ENCODE measurements around the gene MIPEP.
A peak's percentile ranks its signal among the peaks of the same experiment; 100 is the strongest.
"Not testable (repeated sequence)": the region's sequence is repeated elsewhere in the genome, so short reads cannot be mapped to it uniquely, and the experiment has no call there.

MIPEP gene

DNA sequence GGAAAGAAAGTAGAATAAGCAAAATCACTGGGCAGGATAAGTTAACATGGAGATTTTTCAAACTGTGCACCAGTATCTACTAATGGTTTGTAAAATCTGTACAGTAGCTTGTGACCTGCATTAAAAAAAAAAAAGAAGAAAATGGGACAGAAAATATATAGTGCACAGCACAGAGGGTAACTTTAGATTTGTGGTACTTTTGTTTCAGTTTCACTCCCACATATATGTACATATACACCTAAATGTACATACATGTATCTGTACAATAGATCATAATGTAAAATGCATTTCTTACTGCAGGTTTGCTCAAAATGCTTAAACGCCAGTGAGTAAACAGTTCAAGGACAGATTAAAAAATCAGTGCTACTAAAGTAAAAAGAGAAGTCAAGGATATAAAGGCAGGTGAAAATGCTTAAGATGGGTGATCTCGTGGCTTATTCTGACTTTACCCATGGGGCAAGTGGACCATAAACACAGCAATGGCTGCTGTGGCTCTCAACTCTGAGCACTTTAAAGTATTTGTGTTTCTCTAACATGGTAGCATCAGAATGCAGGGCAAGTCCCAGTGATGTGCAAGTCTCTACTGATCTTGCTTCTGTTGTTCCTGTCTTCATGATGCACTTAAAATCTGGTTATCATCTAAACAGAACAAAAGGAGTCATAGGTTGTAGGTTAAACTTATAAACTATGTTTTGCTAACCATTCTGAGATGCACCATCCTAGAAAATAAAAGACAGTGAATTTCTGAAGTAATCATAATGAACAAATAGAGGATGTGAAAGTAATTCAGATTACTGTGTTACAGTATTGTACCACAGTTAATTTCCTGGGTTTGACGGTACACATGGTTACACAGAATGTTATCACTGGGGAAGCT, 112.3 kb downstream of the MIPEP start:
- no peak for DNase-seq (ENCODE audit: low read depth, low spot score)

DNA sequence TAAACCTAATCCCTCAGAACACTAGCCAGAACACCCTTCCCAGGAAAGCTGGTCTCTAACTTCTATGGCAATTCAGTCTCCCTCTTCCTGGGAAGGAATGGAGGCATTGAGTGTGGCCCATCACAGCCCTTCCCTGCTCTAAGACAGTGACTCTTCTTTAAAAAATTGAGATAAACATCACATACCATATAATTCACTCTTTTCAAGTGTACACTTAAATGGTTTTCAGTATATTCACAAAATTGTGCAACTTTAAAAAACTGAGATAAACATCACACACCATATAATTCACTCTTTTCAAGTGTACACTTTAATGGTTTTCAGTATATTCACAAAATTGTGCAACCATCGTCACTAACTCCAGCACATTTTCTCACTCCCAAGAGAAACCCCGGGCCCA, 116.5 kb downstream of the MIPEP start:
- no peak for DNase-seq (ENCODE audit: low read depth, low spot score)

DNA sequence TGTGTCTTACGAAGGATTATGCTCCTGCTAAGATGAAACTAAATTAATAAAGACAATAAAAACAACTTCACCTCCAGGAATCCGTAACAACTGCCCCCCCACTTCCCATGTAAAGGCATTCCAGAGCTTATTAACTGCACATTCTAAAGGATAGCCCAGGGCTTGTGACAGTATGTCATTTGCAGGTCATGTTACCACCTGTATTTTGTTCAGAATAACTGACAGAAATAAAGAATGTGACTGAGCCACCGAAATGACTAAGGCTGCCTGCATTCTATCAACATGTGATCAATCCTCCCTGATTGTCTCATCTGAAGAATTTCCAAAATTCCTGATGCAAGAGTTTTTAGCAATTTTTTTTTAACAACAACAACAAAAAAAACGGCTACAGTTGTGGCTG, 117.2 kb downstream of the MIPEP start:
- DNase-seq (ENCODE audit: low read depth, low spot score): no peak

DNA sequence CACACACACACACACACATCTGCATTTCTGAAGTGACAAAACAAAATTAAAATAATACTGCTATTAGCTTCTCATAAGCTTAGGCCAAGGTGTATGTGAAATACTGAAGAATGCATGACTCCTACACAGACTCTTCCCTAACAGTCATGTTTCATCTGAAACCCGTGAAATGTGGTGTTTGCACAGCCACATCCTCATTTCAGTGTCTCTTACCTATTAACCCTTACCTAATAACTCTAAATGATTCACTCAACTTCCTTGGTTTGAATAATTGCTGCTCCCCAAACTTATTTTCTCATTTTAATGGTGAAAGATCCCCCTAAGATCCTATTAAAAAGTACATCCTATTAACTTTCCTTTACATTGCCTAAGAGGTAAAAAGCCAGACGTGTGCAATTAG, 117.6 kb downstream of the MIPEP start:
- no peak for DNase-seq (ENCODE audit: low read depth, low spot score)

DNA sequence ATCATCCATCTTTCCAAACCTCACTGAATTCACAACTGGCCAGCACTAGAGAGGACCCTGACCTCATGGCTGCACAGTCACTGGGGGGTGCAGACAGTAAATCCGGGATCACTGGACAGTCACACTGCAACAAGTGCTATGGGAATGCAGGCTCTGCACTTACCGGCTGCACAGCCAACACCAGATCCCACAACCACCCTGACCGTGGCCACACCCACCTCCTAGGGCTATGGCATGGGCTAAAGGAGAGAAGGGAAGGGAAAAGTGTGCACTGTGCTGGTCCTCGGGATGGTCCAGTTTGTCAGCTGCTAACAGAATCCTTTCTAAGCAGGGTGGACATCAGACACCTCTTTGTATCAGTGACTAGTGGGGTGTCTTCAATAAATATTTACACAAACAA, 118.2 kb downstream of the MIPEP start:
- DNase-seq (ENCODE audit: low read depth, low spot score): no peak

DNA sequence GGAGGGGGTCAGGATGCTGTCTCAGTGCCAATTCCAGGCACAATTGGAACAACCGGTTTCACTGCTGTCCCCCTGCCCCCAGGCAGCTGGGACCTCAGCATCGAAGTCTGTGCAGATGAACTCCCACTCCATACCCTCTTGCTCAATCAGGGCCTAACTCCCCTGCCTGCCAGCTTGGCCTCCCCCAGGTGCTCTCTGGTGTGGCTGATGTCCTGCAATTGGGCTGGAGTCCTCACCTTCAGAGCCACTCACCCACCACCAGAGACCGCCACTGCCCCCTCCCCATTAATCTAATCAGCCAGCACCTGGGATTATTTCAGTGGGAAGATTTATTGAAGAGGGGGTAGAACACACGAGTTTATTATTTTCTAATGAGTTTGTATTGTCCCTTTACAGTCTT, 118.8 kb downstream of the MIPEP start:
- no peak for DNase-seq (ENCODE audit: low read depth, low spot score)

DNA sequence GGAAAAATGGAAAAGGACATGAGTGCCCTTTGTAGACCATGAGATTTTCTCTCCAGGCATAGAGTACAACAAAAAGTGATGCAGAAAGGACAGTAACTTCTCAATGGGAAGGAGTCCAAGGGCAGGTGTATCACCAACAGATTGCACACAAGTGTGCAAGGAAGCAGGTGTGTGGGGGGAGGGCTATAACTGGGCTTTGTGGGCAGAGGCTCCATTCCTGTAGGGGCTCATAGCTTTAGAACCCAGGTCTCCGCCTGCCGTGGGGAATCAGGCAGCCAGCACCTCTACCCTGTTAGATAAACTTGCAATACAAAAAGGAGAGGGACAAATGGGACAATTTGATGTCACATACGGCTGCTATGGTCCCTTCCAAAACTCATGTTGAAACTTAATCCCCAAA, 119.8 kb downstream of the MIPEP start:
- DNase-seq (ENCODE audit: low read depth, low spot score): no peak

DNA sequence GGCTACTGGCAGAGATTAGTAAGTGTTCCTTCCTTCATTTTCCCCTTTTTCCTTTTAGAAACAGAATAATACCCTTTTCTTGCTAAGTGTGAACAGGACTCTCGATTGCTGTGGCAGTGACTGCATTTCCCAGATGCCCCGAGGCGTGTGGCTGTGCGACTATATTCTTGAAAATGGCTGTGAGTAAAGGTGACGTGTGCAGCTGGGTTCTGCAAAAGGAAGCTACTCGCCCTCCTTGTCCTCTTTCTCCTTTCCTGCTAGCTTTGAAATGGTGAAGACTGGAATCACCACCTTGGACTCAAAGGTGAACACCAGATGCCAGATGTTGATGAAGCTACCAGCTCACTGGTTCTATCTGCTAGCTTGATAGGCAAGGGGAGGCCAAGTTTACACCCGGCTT, 121.4 kb downstream of the MIPEP start:
- no peak for DNase-seq (ENCODE audit: low read depth, low spot score)

DNA sequence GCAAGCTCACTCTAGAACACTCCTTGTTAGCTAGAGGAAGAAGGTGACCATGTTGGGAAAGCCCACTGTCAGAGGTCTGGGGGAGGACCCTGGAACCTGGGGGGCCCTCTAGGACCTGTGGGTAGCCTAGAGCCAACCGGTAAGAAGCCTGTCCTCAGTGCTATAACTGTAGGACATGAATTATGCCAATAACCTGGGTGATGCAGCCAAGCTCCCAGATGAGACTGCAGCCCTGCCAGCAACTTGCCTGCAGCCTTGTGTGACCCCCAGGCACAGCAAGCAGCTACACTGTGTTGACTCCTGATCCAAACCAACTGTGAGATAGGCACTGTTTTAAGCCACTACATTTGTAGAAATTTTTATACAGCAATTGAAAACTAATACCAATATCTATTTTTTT, 122.3 kb downstream of the MIPEP start:
- DNase-seq (ENCODE audit: low read depth, low spot score): no peak

DNA sequence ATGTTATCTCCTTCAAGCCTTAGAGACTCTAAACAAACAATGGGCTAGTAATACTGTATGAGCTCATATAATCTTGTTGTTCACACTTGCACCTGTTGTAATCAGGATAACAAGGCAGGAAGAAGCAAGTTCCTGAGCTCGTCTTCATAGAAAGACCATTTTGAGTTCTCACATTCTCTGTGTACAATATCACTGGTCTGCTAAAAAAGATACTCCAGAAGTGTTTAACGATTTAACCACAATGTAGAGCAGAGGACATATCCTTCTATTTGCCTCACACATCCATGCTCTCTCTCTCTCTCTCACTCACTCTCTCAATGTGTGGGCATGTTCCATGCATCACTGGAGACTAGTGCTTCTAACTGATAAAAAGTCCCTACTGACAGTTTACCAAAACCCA, 122.9 kb downstream of the MIPEP start:
- no peak for DNase-seq (ENCODE audit: low read depth, low spot score)

DNA sequence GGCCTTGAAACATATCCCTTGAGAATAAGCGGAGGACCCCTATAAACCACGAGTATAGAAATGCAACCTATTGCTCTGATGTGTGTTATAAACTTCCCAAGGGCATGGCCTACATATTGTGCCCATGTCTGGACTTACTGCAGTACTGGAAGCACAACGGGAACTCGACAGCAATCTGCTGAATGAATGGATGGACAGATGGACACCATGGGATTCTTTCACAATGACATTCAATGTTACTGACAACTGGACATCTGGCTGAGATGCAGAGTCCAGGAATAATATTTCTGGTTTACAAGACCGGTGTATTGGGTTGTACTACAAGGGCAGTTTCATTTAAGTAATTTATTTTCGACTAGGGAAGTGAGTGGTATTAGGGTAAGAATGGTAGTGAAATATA, 123.7 kb downstream of the MIPEP start:
- no peak for DNase-seq (ENCODE audit: low read depth, low spot score)

DNA sequence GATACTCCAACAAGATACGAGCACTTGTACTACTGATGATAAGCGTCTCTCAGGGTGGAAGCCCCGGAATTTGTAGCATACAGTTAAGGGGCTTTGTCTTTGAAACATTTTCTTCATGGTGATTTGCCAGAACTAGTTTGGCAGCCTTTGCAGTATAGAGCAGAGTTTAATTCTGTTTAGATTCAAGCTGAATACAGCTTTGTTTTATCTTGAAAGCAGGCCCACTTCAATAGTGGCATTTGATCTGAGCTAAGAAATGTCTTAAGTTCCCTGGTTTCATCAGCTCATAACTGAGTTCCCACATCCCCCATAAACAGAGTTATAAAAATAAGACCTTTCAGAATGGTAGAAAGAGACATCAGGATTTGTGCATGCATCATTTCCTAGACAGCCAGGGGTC, 125.9 kb downstream of the MIPEP start:
- no peak for DNase-seq (ENCODE audit: low read depth, low spot score)

DNA sequence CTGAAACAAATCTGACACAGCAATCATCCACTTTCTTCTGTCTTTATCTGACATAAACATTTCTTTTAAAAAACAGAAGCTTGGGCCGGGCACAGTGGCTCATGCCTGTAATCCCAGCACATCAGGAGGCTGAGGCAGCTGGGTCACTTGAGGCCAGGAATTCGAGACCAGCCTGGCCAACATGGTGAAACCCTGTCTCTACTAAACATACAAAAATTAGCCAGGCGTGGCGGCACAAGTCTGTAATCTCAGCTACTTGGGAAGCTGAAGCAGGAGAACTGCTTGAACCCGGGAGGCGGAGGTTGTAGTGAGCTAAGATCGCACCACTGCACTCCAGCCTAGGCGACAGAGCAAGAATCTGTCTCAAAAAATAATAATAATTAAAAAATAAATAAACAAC, 127.4 kb downstream of the MIPEP start:
- DNase-seq (ENCODE audit: low read depth, low spot score): not testable (repeated sequence)

DNA sequence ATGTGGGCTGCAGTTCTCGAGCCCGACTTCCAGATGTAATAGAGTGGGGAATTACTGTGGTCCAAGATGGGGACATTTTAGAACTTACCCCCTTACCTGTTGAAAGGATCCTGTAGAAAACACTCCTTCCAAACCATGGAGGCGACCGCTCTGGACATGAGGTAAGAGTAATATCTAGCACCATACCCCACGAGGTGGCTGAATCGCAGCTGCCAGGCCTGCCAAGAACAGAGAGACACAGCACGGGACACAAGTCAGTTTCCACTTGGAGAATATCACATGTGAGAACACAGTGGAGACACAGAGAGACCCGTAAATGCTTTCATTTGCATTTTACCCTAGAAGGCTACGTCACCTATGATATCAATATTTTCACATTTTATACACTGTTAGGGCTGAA, 129.2 kb downstream of the MIPEP start:
- DNase-seq (ENCODE audit: low read depth, low spot score): no peak

DNA sequence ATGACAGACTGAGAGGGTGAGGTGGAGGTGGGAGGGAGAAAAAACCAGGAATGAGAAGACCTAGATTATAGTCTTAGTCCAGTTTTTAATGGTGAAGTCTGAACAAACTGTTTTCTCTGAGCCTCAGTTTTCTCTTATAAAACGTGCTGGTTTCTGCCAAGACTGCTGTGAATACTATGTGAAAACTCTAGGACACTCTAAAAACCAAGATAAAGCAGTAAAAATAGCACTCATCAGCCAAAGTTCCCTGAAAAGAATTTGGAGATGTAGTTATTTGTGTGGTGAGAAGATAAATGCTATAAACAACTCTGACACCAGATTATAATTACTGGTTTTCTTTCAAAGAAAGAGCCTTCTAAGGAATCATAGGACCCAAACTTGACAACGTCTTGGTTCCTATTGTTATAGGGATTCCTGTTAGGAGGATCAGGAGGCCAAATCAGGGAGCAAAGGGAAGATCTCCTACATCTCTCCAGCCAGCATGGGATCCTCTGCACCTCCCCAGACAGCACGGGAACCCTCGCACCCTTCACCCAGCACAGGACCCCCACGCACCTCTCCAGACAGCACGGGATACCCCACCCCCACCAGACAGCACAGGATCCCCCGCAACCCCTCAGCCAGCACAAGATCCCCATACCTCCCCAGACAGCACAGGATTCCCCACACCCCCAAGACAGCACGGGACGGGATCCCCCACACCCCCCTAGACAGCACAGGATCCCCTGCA, 130.2 kb downstream of the MIPEP start:
- DNase-seq (ENCODE audit: low read depth, low spot score): no peak

DNA sequence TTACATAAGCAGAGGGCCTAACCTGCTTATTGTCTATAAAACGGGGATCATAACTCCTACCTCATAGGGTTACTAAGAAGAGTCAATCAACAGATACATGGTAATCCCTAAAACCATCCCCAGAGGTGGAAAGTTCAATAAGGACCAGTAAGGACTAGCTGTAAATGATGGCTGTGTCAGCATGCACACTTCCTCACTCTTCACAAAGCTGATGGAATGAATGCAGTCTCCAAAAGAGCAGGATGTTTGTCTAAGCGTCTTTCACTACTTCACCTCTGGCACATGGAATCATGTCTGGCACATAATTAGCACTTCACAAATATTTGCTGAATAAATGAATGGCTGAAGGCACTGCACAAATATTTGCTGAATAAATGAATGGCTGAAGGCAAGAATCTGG, 134.2 kb downstream of the MIPEP start:
- no peak for DNase-seq (ENCODE audit: low read depth, low spot score)

DNA sequence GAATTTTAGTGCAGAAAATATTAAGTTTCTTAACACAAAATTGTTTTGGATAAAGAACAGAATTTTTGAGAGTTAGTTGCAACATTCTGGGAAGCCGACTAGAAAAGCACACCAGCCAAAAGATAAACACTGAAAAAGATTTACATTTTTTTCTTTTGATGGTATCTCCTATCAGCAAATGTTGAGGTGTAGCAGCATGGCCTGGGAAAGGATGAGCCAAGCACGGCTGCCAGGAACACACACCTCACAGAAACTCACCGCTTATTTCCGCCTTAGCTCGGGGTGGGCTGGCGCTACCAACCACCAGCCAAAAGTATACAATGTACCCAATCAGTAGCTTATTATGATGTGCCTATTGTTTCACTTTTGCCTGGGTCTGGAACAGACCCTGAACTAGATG, 134.7 kb downstream of the MIPEP start:
- DNase-seq (ENCODE audit: low read depth, low spot score): no peak

DNA sequence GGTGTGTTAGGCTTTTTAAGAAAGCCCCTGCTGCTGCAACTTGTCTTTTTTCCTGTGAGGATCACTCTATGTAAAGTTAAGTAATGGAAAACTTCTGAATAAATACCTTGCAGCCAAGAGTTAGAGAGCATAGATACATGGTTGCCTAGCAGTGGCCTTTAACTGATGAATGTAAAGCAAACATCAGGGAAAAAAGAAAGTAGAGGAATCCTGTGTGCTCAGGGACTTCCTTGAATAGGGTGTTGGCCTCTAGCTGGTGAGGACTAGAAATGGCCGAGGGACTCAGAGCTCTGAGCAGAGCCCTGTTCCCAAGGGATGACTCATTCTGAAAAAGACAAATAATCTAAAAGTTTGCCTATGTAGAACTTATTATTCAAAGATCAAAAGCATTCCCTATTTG, 135.7 kb downstream of the MIPEP start:
- no peak for DNase-seq (ENCODE audit: low read depth, low spot score)

DNA sequence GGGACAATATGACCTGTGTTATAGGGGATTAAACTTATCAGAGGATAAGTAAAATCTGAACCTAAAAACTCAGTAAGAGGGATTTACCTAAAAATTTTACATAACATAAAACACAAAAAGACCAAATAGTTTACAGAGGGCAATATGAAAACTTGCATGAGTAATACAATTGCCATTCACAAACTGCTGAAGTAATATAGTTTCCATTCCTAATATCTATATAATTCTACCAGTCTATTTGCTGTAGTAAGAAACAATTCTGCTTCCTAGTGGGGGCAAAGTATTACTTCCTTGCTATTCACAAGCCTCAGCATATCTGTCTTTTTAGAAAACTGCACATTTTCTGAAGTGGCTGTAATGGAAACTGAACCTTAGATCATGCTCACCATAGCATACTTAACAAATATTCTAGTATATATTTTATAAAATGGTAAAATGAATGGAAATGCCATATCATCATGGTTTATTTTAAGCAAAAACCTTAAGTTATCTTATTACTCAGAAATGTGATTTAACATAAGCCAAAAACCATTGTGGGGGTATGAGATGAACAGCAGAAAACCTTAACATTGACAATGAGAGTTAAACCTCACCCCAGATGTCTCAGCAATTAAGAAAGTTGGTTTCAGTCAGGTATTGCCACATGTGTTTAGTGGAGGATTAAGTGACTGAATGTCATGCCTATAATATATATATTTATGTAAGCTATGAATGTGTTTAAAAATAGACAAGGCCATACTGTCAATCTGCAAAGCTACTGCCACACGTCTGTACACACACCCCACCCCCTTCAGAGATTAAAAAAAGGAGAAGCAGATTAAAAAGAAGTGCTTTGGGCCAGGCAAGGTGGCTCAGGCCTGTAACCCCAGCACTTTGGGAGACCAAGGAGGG, 136.8 kb downstream of the MIPEP start:
- DNase-seq (ENCODE audit: low read depth, low spot score): no peak

DNA sequence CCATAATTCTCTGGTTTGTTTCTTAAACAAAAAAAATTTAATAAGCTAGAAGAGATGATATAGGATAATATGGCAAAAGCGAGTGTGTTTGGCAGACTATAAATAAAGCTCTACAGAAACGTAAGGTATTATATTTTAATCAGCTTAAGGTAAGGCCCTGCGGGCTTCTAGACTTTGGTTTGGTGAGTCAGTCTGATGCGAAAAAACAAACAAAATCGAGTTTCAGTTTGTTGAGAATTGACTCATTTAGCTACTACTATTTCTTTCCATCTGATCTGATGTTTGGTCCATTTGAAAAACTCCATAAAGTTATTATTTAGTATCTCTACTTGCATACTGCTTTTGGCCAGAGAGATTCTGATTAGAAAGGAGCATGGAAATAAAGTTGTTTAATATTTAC, 138.0 kb downstream of the MIPEP start:
- no peak for DNase-seq (ENCODE audit: low read depth, low spot score)

DNA sequence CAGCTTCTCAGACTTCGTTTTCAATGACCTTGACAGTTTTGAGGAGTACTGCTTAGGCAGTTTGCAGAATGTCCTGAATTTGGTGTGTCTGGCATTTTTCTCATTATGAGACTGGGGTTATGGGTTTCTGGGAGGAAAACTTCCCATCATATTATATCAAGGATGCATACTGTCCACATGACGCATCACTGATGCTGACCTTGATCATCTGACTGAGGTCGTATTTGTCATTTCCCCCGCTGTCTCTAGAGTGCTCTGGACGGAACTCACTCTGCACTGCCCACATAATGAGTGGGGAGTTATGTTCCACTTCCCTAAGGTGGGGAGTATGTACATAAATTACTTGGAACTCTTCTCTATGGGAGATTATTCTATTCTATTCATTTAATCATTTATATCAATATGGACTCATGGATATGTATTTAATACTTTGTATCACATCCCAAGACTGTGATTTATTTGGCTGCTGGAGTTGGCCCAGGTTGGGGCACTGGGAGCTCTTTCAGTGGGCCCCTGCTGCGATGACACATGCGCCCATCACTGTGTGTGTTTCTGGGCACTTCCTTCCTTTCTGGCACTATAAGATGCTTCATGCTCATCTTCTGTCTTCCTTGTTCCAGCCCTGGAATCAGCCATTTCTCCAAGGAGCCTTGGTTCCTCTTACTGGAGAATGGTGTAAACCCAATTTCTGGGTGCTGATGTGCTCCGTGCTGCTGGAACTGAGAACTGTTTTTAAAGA, 138.6 kb downstream of the MIPEP start:
- DNase-seq (ENCODE audit: low read depth, low spot score): peak; percentile 32
